Right lobe of liver (tissue), 6 donors: Measurements from ENCODE around the gene KBTBD12. TPM values are rescaled to one million over a fixed set of nuclear protein-coding genes. Genes with fewer than 3 reads are reported as not detected.
A peak's percentile ranks its signal among the peaks of the same experiment; 100 is the strongest.
"Not testable (repeated sequence)": the region's sequence is repeated elsewhere in the genome, so short reads cannot be mapped to it uniquely, and the experiment has no call there.

Experiments used
- ATAC-seq, 4 donors: fragments of 200-7000 bp; cut with Tn5 transposase; one replicate each; pipeline ENCODE4 v1.9.1; 2020; ENCODE audit warnings: mild to moderate bottlenecking in 4 of 4, moderate library complexity in 4 of 4
- DNase-seq, 3 donors: peaks; one replicate each; pipeline ENCODE4 v3.0.0-alpha.2; 2020
- H3K27ac ChIP-seq, 3 donors: fragments of 200-600 bp; one replicate each; pipeline ENCODE4 v1.8.0; 2022
- H3K27me3 ChIP-seq, 2 donors: fragments of 200-600 bp; one replicate each; pipeline ENCODE4 v1.8.0; 2022
- H3K36me3 ChIP-seq, 4 donors: fragments of 200-600 bp; sonication (generic) in 1 of 4; one replicate each; pipeline versions ENCODE4 v1.5.1 to v1.8.0; 2017 to 2022; ENCODE audit warnings: control low read depth in 1 of 4
- H3K4me1 ChIP-seq, 4 donors: fragments of 200-600 bp; sonication (generic) in 1 of 4; one replicate each; pipeline versions ENCODE4 v1.5.1 to v1.8.0; 2017 to 2022; ENCODE audit warnings: control low read depth in 1 of 4
- H3K4me3 ChIP-seq, 3 donors: fragments of 200-600 bp; one replicate each; pipeline ENCODE4 v1.8.0; 2022
- H3K9me3 ChIP-seq, 4 donors: fragments of 200-600 bp; sonication (generic) in 1 of 4; one replicate each; pipeline versions ENCODE4 v1.5.1 to v1.8.0; 2017 to 2022; ENCODE audit warnings: control low read depth in 1 of 4
- CTCF ChIP-seq, 4 donors: fragments of 200-600 bp in 3 of 4; fragments of 450-650 bp in 1 of 4; IDR thresholded peaks; one replicate each; pipeline versions ENCODE4 v1.5.1 to v1.8.0; 2016 to 2022; ENCODE audit warnings: antibody characterized with exemption in 4 of 4, mild to moderate bottlenecking in 2 of 4
- POLR2A ChIP-seq: fragments of 450-650 bp; IDR thresholded peaks from one replicate; pipeline ENCODE4 v1.6.1; 2017; ENCODE audit warnings: antibody characterized with exemption, mild to moderate bottlenecking
- WGBS: methylation state at CpG from one replicate; pipeline ENCODE4 v1.1.6; 2018; ENCODE audit warnings: low coverage, low lambda C conversion rate; ENCODE audit not compliant: insufficient coverage; ENCODE audit errors: missing lambda C conversion rate; 5-methylcytosine and 5-hydroxymethylcytosine counted together
- intact Hi-C, 2 donors: fragments of 100-400 bp; cut with DNase I; formaldehyde crosslinking; loops; one replicate each; pipeline versions ENCODE4 v1.11.2 to v1.14.1; 2022
- total RNA-seq, 6 experiments: library from RNA; depleted of rRNA in 2 of 6; stranded (reverse); fragments of >200 nt in 2 of 6; fragmentation: NEBNext Ultra II Directional in 3 of 6; extraction: Animal tissue kit (Norgen Biotek cat#: 25700) in 3 of 6; gene quantifications; one replicate each; pipeline versions ENCODE4 v1.1.0 to v1.2.4, GENCODE V29; 2016 to 2023
- donor health status: DM: no; HTN: yes; CAD: no.
- donor health status: DM: no; HTN: no; CAD: no.
- donor health status: DM: no; HTN: no; CAD: no.
- donor health status: DM: no; HTN: yes; CAD: no.
- donor health status: DM: no; HTN: yes; CAD: no.

The KBTBD12 gene
- total RNA-seq, 6 experiments from 2014 or later = 0.22 TPM; not detected in 5

GRCh38 chr3:127908202-127908601 is 6.8 kb upstream of the KBTBD12 start:
- Histone ChIP-seq H3K4me3 (no peak overlapping the region), H3K4me1 (no peaks in the 10 kb centered on the region), H3K27ac (no peak overlapping the region), H3K9me3 (no peaks in the 10 kb centered on the region), H3K27me3 (no peaks in the 10 kb centered on the region), H3K36me3 (no peaks in the 10 kb centered on the region)
- ATAC-seq (peak; percentile 49 to 67 (median 60)), DNase-seq (no peak)
- TF ChIP-seq CTCF (IDR thresholded peaks at IDR 0.05) (no peak), POLR2A (no peak)
- intact Hi-C loops = no loop called here
- WGBS = 73% methylated on average over 2 of the region's 4 CpGs

GRCh38 chr3:127908951-127909350 is 6.1 kb upstream of the KBTBD12 start:
- Histone ChIP-seq H3K4me1 (no peaks in the 10 kb centered on the region), H3K36me3 (no peaks in the 10 kb centered on the region), H3K9me3 (no peaks in the 10 kb centered on the region), H3K27me3 (no peaks in the 10 kb centered on the region), H3K27ac (no peak overlapping the region), H3K4me3 (no peak overlapping the region)
- ATAC-seq (peak in 1 of 4 donors; percentile 44), DNase-seq (no peak)
- no CpG with 5 or more reads among the region's 1 CpG for WGBS
- TF ChIP-seq CTCF (IDR thresholded peaks at IDR 0.05) = no peak
- TF ChIP-seq POLR2A = no peak
- intact Hi-C loops = no loop called here

- DNase-seq (no peak), ATAC-seq (no peak)
- TF ChIP-seq CTCF (IDR thresholded peaks at IDR 0.05) (no peak), POLR2A (no peak)
- Histone ChIP-seq H3K36me3 (no peaks in the 10 kb centered on the region), H3K27me3 (peaks cover 0 to under 1% of the 10 kb centered on the region in 2 donors), H3K4me1 (peaks cover 0 to under 1% (median 0%) of the 10 kb centered on the region in 4 donors), H3K4me3 (no peak overlapping the region), H3K9me3 (no peaks in the 10 kb centered on the region), H3K27ac (no peak overlapping the region)
- WGBS = 84% methylated on average over 4 of the region's 4 CpGs
- intact Hi-C loops = no loop called here
Measured at GRCh38 chr3:127909646-127910045, 5.4 kb upstream of the KBTBD12 start.

- peak; percentile 22 to 33 (median 30) for ATAC-seq
- H3K27me3 ChIP-seq = peaks cover 0 to 11% of the 10 kb centered on the region in 2 donors
- H3K4me1 ChIP-seq = peaks cover 0 to 9% (median 0%) of the 10 kb centered on the region in 4 donors
- no peak overlapping the region for H3K27ac ChIP-seq
- no peak overlapping the region for H3K4me3 ChIP-seq
- no peak for TF ChIP-seq CTCF (IDR thresholded peaks at IDR 0.05)
- TF ChIP-seq POLR2A = no peak
- WGBS = 45% methylated on average over 8 of the region's 8 CpGs
- no peaks in the 10 kb centered on the region for H3K9me3 ChIP-seq
- H3K36me3 ChIP-seq = no peaks in the 10 kb centered on the region
- intact Hi-C loops = no loop called here
- no peak for DNase-seq
Measured at GRCh38 chr3:127911421-127911931, 3.6 kb upstream of the KBTBD12 start.

GRCh38 chr3:127913841-127914240 is 1.2 kb upstream of the KBTBD12 start:
- H3K9me3 ChIP-seq, H3K4me3 ChIP-seq, ATAC-seq, H3K27ac ChIP-seq, H3K36me3 ChIP-seq, intact Hi-C loops, H3K4me1 ChIP-seq, DNase-seq: not testable (repeated sequence)
- H3K27me3 ChIP-seq = peaks cover 0 to 11% of the 10 kb centered on the region in 2 donors
- no CpG with 5 or more reads among the region's 2 CpGs for WGBS
